ENCODE results near the gene SKIC8.

Gene SKIC8

DNA sequence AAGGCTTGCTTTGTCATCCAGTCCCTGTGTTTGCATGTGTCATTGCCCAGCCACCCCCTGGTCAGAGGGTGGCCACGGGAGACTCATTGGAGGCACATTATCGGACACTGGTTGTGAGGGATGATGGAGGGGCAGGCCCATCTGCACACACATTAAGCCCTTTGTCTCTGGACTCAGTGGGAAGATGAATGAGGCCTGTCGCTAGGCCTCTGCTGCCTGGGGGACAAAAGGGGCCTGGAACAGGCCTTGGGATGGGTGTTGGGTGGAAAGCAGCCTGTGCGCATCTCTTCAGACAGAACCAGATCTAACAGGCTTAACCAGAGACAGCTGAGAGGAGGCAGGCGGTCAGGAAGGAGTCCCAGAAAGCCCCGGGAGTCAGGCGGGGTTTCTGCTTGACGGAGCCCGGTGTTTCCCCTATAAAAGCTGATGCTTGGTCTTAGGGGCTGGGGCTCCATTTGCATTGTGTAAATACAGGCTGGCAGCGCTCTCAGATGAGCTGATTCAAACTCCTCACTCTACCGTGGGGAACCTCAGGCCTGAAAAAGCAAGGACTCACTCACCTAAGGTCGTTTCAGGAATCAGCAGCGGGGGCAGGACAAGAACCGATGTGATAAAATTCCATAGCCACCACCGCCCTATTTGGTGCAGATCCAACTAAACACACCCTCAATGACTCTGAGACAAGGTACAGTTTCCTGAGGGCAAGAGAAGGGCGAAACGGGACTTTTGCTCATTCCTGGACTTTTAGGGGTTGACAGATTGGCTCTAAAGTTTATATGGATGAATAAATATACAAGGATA lies 17.1 kb upstream of the SKIC8 start:
- Histone ChIP-seq H3K4me3 (IDR thresholded peaks at IDR 0.05; ENCODE audit: insufficient read depth, low read depth, low read length) (no peak overlapping the region), H3K4me2 (no peak overlapping the region), H3K4me1 (ENCODE audit: low read depth, poor library complexity, severe bottlenecking) (no peaks in the 10 kb centered on the region), H3K27ac (no peak overlapping the region), H4K20me1 (ENCODE audit: insufficient read depth) (no peaks in the 10 kb centered on the region), H2AFZ (ENCODE audit: low read depth) (no peak overlapping the region), H3K27me3 (ENCODE audit: insufficient read depth, low read depth) (no peaks in the 10 kb centered on the region), H3K9ac (no peak overlapping the region), H3K36me3 (ENCODE audit: insufficient read depth) (no peaks in the 10 kb centered on the region), H3K79me2 (ENCODE audit: insufficient read depth, low read depth) (no peaks in the 10 kb centered on the region)
- TF ChIP-seq, protein P1, sequence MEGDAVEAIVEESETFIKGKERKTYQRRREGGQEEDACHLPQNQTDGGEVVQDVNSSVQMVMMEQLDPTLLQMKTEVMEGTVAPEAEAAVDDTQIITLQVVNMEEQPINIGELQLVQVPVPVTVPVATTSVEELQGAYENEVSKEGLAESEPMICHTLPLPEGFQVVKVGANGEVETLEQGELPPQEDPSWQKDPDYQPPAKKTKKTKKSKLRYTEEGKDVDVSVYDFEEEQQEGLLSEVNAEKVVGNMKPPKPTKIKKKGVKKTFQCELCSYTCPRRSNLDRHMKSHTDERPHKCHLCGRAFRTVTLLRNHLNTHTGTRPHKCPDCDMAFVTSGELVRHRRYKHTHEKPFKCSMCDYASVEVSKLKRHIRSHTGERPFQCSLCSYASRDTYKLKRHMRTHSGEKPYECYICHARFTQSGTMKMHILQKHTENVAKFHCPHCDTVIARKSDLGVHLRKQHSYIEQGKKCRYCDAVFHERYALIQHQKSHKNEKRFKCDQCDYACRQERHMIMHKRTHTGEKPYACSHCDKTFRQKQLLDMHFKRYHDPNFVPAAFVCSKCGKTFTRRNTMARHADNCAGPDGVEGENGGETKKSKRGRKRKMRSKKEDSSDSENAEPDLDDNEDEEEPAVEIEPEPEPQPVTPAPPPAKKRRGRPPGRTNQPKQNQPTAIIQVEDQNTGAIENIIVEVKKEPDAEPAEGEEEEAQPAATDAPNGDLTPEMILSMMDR (conservative IDR thresholded peaks at IDR 0.05; ENCODE audit: low read depth, low read length) = no peak

DNA sequence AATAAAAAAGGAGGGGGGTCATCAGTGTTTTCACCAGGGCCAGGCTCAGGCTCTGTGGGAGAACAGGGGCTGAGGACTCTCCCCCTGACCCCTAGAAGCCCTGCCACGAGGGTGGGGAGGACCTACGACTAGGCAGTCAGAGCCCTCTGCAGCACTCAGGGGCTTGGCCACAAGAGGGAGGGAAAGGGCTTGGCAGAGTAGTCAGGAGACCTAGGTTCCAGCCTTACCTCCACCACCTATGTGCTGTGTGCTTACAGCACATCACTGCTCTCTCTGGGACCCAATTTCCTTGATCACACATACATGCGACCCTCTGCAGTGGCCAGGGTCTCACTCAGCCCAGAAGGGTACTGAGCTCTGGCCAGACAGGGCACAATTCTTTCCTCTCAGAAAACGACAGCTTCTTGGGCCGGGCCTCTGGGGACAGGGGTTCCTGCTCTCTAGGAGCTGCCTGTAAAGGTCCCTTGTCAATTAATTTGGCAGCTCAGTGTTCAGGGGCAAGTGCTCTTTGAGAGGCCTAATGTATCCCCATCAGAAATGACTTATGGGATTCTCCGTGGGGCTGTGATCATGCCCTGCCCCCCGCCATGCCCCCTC lies 16.4 kb upstream of the SKIC8 start:
- no peaks in the 10 kb centered on the region for H4K20me1 ChIP-seq (ENCODE audit: insufficient read depth)
- H3K4me1 ChIP-seq (ENCODE audit: low read depth, poor library complexity, severe bottlenecking) = no peaks in the 10 kb centered on the region
- no peak overlapping the region for H3K27ac ChIP-seq
- no peak overlapping the region for H2AFZ ChIP-seq (ENCODE audit: low read depth)
- TF ChIP-seq, protein P1 (conservative IDR thresholded peaks at IDR 0.05; ENCODE audit: low read depth, low read length) = no peak
- no peaks in the 10 kb centered on the region for H3K36me3 ChIP-seq (ENCODE audit: insufficient read depth)
- no peak overlapping the region for H3K4me3 ChIP-seq (IDR thresholded peaks at IDR 0.05; ENCODE audit: insufficient read depth, low read depth, low read length)
- no peak overlapping the region for H3K4me2 ChIP-seq
- no peaks in the 10 kb centered on the region for H3K79me2 ChIP-seq (ENCODE audit: insufficient read depth, low read depth)
- H3K9ac ChIP-seq = no peak overlapping the region
- H3K27me3 ChIP-seq (ENCODE audit: insufficient read depth, low read depth) = no peaks in the 10 kb centered on the region

DNA sequence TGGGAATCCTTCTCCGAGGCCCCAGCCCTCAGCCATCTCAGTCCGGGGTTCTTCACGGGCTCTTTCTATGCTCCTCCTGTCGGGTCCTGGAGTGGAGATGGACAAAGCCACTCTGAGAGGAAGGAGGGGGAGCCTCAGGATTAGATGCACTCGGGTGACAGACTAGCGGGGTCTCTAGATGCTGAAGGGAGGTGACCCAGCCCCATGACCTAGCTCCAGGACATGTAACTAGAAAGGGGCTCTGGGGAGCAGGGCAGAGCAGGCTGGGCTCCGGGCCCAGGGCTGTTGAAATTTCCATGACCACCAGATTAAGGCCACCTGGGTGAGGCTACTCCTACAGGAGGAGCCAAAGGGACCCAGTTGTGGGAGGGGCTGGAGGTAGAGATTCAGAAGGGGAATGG lies 14.8 kb upstream of the SKIC8 start:
- H3K4me1 ChIP-seq (ENCODE audit: low read depth, poor library complexity, severe bottlenecking) = no peaks in the 10 kb centered on the region
- no peaks in the 10 kb centered on the region for H3K79me2 ChIP-seq (ENCODE audit: insufficient read depth, low read depth)
- TF ChIP-seq, protein P1 (conservative IDR thresholded peaks at IDR 0.05; ENCODE audit: low read depth, low read length) = no peak
- no peaks in the 10 kb centered on the region for H3K36me3 ChIP-seq (ENCODE audit: insufficient read depth)
- H3K27ac ChIP-seq = no peak overlapping the region
- no peaks in the 10 kb centered on the region for H3K27me3 ChIP-seq (ENCODE audit: insufficient read depth, low read depth)
- no peak overlapping the region for H3K9ac ChIP-seq
- no peak overlapping the region for H3K4me3 ChIP-seq (IDR thresholded peaks at IDR 0.05; ENCODE audit: insufficient read depth, low read depth, low read length)
- no peaks in the 10 kb centered on the region for H4K20me1 ChIP-seq (ENCODE audit: insufficient read depth)
- no peak overlapping the region for H2AFZ ChIP-seq (ENCODE audit: low read depth)
- no peak overlapping the region for H3K4me2 ChIP-seq

DNA sequence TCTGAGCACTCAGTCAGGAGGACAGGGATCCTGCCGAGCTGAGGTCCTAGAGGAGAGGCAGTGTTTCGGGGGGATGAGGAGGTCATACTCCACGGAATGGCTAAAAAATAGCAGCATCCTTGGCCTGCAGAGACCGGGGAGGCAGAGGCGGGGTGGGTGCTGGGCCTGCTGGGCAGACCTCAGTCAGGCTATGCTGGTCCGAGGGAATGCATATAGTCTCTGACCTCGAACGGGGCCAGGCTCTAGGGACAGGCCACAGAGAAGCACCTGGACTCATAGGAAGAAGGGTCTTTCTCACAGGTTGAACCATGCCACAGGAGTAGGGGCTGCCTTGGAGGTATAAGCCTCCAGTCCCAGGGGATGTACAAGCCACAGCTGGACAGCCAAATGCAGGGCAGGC lies 14.0 kb upstream of the SKIC8 start:
- Histone ChIP-seq H3K4me1 (ENCODE audit: low read depth, poor library complexity, severe bottlenecking) (no peaks in the 10 kb centered on the region), H3K36me3 (ENCODE audit: insufficient read depth) (no peaks in the 10 kb centered on the region), H3K9ac (no peak overlapping the region), H3K4me3 (IDR thresholded peaks at IDR 0.05; ENCODE audit: insufficient read depth, low read depth, low read length) (no peak overlapping the region), H2AFZ (ENCODE audit: low read depth) (no peak overlapping the region), H3K27ac (no peak overlapping the region), H4K20me1 (ENCODE audit: insufficient read depth) (no peaks in the 10 kb centered on the region), H3K27me3 (ENCODE audit: insufficient read depth, low read depth) (no peaks in the 10 kb centered on the region), H3K79me2 (ENCODE audit: insufficient read depth, low read depth) (no peaks in the 10 kb centered on the region), H3K4me2 (no peak overlapping the region)
- TF ChIP-seq, protein P1 (conservative IDR thresholded peaks at IDR 0.05; ENCODE audit: low read depth, low read length) = no peak

Data from KMS-11 (cell line).